ENCODE measurements around the gene EARS2.

DNA sequence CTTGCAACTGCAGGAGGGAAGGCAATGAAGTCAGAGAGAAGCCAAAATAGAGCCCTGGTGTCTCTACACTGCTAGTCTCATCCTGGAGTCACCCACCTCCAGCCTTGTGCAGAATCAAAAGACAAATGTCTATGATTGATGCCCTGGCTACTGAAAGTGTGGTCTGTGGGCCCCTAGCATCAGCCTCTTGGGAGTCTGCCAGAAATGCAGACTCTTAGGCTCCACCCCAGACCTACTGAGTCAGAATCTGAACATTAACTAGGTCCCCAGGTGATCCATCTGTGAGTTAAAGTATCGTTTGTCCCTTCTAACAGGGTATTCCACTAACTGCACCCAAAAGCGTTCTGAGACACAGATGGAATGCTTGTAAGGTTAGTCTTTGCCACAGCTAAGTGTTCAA, 21.2 kb downstream of the EARS2 start:
- TF ChIP-seq, protein P1, sequence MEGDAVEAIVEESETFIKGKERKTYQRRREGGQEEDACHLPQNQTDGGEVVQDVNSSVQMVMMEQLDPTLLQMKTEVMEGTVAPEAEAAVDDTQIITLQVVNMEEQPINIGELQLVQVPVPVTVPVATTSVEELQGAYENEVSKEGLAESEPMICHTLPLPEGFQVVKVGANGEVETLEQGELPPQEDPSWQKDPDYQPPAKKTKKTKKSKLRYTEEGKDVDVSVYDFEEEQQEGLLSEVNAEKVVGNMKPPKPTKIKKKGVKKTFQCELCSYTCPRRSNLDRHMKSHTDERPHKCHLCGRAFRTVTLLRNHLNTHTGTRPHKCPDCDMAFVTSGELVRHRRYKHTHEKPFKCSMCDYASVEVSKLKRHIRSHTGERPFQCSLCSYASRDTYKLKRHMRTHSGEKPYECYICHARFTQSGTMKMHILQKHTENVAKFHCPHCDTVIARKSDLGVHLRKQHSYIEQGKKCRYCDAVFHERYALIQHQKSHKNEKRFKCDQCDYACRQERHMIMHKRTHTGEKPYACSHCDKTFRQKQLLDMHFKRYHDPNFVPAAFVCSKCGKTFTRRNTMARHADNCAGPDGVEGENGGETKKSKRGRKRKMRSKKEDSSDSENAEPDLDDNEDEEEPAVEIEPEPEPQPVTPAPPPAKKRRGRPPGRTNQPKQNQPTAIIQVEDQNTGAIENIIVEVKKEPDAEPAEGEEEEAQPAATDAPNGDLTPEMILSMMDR (IDR thresholded peaks at IDR 0.05), result no peak
- no peak for TF ChIP-seq POLR2A (IDR thresholded peaks at IDR 0.05)
